SU-DHL-6 (cell line): Measurements from ENCODE around the gene ZNF653.
A peak's percentile ranks its signal among the peaks of the same experiment; 100 is the strongest.

Experiments
- H2AFZ ChIP-seq: fragments of 200-600 bp; sonication (generic); 2 replicates; pipeline ENCODE4 v1.6.1; 2014; ENCODE audit warnings: low read depth, mild to moderate bottlenecking, moderate library complexity, mixed read lengths, antibody characterized with exemption, low read length; ENCODE audit not compliant: severe bottlenecking
- H3F3A ChIP-seq: fragments of 200-600 bp; shearing (Covaris generic); 2 replicates; pipeline ENCODE4 v1.6.0; 2016; ENCODE audit warnings: antibody characterized with exemption, mild to moderate bottlenecking; ENCODE audit not compliant: insufficient read depth
- H3K27ac ChIP-seq: fragments of 200-600 bp; sonication (generic); 2 replicates; pipeline ENCODE4 v1.5.1; 2016; ENCODE audit warnings: low read depth, mild to moderate bottlenecking, low read length, moderate library complexity, mixed read lengths
- H3K27me3 ChIP-seq: fragments of 200-600 bp; sonication (generic), shearing (Covaris generic); 2 replicates; pipeline ENCODE4 v1.6.0; 2014; ENCODE audit warnings: mild to moderate bottlenecking, low read length
- H3K36me3 ChIP-seq: fragments of 200-600 bp; sonication (generic); 2 replicates; pipeline ENCODE4 v1.6.1; 2014; ENCODE audit warnings: mild to moderate bottlenecking, low read length, mixed read lengths
- H3K4me2 ChIP-seq: fragments of 300-600, 200-600 bp; shearing (Covaris generic), sonication (generic); 2 replicates; pipeline ENCODE4 v1.6.0; 2014; ENCODE audit warnings: low read length, low read depth, mild to moderate bottlenecking; ENCODE audit not compliant: poor library complexity, severe bottlenecking
- H3K4me3 ChIP-seq: fragments of 200-600 bp; sonication (generic); 2 replicates; pipeline ENCODE4 v1.5.1; 2014; ENCODE audit warnings: antibody characterized with exemption, low read length, mild to moderate bottlenecking, mixed read lengths; ENCODE audit not compliant: insufficient read depth, poor library complexity, severe bottlenecking
- H3K79me2 ChIP-seq: fragments of 200-600 bp; sonication (generic); 2 replicates; pipeline ENCODE4 v1.6.1; 2014; ENCODE audit warnings: mild to moderate bottlenecking, low read length, moderate library complexity; ENCODE audit not compliant: insufficient read depth
- H3K9ac ChIP-seq: fragments of 200-600 bp; sonication (generic); 2 replicates; pipeline ENCODE4 v1.7.0; 2014; ENCODE audit warnings: mild to moderate bottlenecking, low read length
- H3K9me2 ChIP-seq: fragments of 200-600 bp; sonication (generic); replicated peaks from 2 replicates; pipeline ENCODE4 v1.6.1; 2014; ENCODE audit warnings: low read length; ENCODE audit not compliant: insufficient read depth
- H3K9me3 ChIP-seq: fragments of 200-600 bp; sonication (generic); 2 replicates; pipeline ENCODE4 v1.6.1; 2014; ENCODE audit warnings: low read length, mixed read lengths; ENCODE audit not compliant: insufficient read depth
- H4K20me1 ChIP-seq: fragments of 200-600 bp; sonication (generic); 2 replicates; pipeline ENCODE4 v1.6.1; 2014; ENCODE audit warnings: low read depth, mild to moderate bottlenecking, antibody characterized with exemption, low read length, moderate library complexity, mixed read lengths
- CTCF ChIP-seq: fragments of 200-600 bp; sonication (generic); IDR thresholded peaks from one replicate; pipeline ENCODE4 v1.5.1; 2017; ENCODE audit warnings: antibody characterized with exemption, mild to moderate bottlenecking, low read length, moderate library complexity; ENCODE audit not compliant: insufficient read depth, poor library complexity, severe bottlenecking
- EZH2phosphoT487 ChIP-seq: fragments of 200-600 bp; sonication (generic), shearing (Covaris generic); conservative IDR thresholded peaks from 2 replicates; pipeline ENCODE4 v1.6.1; 2018; ENCODE audit warnings: mild to moderate bottlenecking, antibody characterized with exemption, low read length, moderate library complexity, mixed read lengths

Gene ZNF653

GRCh38 chr19:11506967-11507366, 1.3 kb upstream of the ZNF653 start:
- Histone ChIP-seq H3K79me2 (peaks cover 17% of the 10 kb centered on the region), H3K27ac (peak overlapping the region; percentile 86), H3K36me3 (no peaks in the 10 kb centered on the region), H3K9me2 (no peaks in the 10 kb centered on the region), H2AFZ (no peak overlapping the region), H3K4me2 (peak overlapping the region; percentile 87), H3K9me3 (no peaks in the 10 kb centered on the region), H3K27me3 (no peaks in the 10 kb centered on the region), H3K4me3 (peak overlapping the region; percentile 70), H3F3A (peaks cover 4% of the 10 kb centered on the region; the same call in 1 of the 2 replicates), H4K20me1 (no peaks in the 10 kb centered on the region), H3K9ac (peak overlapping the region; percentile 82)
- no peak for TF ChIP-seq CTCF
- no peak for TF ChIP-seq EZH2phosphoT487

- peak overlapping the region; percentile 82 for H3K9ac ChIP-seq
- no peaks in the 10 kb centered on the region for H4K20me1 ChIP-seq
Measured at GRCh38 chr19:11506101-11506555, 489 bp upstream of the ZNF653 start.

GRCh38 chr19:11505032-11505503, 571 bp downstream of the ZNF653 start:
- Histone ChIP-seq H3K79me2 (peaks cover 17% of the 10 kb centered on the region), H3K27ac (peak overlapping the region; percentile 86), H3K4me2 (peak overlapping the region; percentile 87), H2AFZ (peak overlapping the region; percentile 50), H3K27me3 (no peaks in the 10 kb centered on the region), H3K9me2 (no peaks in the 10 kb centered on the region), H4K20me1 (no peaks in the 10 kb centered on the region), H3K4me3 (peak overlapping the region; percentile 70), H3F3A (peaks cover 4% of the 10 kb centered on the region; the same call in 1 of the 2 replicates), H3K9ac (peak overlapping the region; percentile 82), H3K9me3 (no peaks in the 10 kb centered on the region), H3K36me3 (no peaks in the 10 kb centered on the region)
- TF ChIP-seq EZH2phosphoT487 (no peak), CTCF (no peak)

More at GRCh38 chr19:11506101-11506555, 489 bp upstream of the ZNF653 start:
- Histone ChIP-seq H3K79me2 (peaks cover 17% of the 10 kb centered on the region), H3K27me3 (no peaks in the 10 kb centered on the region), H3K36me3 (no peaks in the 10 kb centered on the region), H3F3A (peaks cover 4% of the 10 kb centered on the region; the same call in 1 of the 2 replicates), H3K9me2 (no peaks in the 10 kb centered on the region), H3K9me3 (no peaks in the 10 kb centered on the region), H3K4me2 (peak overlapping the region; percentile 87), H3K27ac (peak overlapping the region; percentile 86), H3K4me3 (peak overlapping the region; percentile 70), H2AFZ (peak overlapping the region; percentile 39)
- TF ChIP-seq EZH2phosphoT487 (no peak), CTCF (no peak)
